HG02571 (cell line): Measurements from ENCODE around the gene DELE1.
A peak's percentile ranks its signal among the peaks of the same experiment; 100 is the strongest.

Experiments
- ATAC-seq: cut with Tn5 transposase; IDR thresholded peaks from one replicate; pipeline ENCODE4 v1.9.1; 2021; ENCODE audit warnings: mild to moderate bottlenecking, moderate library complexity; ENCODE audit not compliant: unreplicated experiment

DELE1 gene

DNA sequence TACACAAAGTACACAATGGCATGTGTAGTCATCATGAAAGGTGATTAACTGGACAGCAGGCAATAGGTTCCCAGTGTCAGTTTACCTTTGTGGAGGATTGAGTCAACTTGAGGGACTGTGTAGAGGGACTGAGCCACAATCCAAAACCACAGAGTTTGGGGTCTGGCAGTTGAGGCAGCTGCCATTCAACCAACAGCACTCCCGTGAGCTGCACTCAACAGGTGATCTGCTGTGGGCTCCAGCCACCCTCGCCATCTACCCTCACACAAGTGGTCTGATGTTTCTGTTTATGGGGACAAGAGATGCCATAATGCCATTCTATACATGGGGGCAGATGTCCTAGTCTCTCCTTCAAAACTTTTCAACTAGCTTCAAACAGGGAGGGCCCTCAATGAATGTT is 2.9 kb upstream of the DELE1 start:
- no peak for ATAC-seq

DNA sequence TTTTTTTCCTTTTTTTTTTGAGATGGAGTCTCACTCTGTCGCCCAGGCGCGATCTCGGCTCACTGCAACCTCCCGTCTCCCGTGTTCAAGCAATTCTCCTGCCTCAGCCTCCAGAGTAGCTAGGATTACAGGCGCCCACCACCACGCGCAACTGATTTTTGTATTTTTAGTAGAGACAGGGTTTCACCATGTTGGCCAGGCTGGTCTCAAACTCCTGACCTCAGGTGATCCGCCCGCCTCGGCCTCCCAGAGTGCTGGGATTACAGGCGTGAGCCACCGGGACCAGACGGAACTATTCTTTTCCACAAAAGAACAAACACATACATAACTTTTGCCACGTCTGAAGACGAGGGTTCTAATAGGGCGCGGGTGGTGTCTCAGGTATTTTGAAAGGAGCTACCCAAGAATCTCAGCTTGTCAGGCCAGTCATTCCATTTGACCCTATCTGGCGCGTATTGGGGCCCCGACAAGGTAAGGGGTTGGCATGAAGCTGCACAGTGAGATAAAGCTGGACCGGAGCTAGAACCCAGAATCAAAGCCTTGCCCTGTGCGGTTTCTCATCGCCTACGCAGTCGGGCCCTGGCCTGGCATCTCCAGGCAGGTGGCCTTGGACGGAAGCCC is 734 bp upstream of the DELE1 start:
- peak; percentile 1 for ATAC-seq

DNA sequence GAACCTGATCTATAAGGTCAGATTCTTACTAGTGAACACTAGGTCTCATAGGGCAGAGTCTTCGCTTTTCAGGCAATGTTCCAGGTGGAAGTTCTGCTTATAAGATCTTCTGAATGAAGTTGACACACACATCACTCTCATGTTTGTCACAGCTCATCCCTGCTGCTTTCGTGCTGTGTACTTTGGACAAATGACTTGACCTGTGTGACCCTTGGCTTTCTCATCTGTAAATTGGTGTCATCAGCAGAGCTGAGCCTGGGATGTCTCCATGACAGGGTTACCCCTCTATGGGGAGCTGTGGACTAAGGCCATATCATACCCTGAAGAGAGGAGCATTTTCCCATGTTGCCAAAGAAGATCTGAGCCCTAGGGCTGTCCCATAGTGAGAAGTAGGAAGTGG is 2.8 kb downstream of the DELE1 start:
- no peak for ATAC-seq

DNA sequence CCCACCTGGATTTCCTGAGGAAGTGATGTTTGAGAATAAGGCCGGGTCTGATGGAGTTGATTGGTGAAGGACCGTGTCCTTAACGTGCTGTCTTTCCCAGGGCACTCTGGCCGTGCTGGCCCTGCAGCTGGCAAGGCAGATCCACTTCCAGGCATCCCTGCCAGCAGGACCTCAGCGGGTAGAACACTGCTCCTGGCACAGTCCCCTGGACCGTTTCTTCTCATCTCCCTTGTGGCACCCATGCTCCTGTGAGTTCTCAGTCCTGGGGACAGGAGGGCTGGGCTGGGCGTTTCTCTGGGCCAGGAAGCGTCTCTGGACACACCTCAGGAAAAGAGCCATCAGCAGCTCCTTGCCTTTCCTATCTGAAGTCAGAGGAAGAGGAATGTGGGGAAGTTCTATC is 4.4 kb downstream of the DELE1 start:
- no peak for ATAC-seq

DNA sequence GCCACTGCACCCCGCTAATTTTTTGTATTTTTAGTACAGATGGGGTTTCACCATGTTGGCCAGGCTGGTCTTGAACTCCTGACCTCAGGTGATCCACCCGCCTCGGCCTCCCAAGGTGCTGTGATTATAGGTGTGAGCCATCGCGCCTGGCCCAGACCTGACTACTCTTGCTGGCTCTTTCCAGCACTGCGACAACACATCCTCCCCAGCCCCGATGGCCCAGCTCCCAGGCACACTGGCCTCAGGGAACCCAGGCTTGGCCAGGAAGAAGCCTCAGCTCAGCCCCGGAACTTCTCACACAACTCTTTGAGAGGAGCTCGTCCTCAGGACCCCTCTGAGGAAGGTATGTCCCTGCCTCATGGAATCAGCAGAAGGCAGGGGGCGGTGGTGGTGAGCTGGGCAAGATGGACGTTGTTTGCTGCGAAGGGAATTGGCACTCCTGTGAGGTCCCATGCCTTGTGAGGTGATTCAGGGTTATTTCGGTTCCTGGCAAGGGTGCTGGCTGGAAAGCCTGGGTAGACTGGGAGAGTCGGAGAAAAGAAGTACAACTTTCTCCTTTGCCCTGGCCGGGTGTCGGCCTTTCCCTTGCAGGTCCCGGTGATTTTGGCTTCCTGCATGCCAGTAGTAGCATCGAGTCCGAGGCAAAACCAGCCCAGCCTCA is 5.9 kb downstream of the DELE1 start:
- no peak for ATAC-seq

DNA sequence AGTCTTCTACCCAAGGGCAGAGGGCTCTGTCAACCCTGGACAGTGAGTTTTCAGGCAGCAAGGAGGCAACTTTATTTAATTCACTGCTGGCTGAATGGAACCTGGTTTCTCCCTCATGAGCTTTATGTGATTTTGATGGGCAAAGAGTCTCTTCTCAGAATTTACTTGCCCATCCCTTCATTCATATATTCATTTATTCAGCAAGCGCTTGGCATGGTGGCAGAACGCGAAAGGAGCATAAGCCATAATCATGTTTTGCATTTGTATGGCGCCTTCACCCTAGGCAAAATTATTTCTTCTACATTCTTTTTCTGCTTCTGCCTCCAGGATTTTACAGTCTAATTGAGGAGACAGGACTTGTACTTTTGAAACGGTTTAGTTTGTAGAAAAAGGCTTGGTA is 8.0 kb downstream of the DELE1 start:
- no peak for ATAC-seq

DNA sequence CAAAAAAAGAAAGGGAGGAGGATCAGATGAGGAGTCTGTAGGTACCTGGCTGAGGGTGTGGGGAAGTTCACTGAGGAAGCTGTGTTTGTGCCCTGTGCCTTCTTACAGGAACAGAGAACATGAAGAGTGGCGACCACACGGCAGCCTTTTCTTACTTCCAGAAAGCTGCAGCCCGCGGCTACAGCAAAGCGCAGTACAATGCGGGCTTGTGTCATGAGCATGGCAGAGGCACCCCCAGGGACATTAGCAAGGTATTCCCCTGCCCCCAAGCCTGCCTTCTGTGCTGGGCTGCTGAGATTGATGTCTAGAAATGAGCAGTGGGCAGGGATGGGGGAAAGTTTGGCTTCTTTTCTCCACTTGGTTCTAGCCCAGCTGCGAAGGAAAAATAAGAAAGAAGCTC is 9.5 kb downstream of the DELE1 start:
- no peak for ATAC-seq

DNA sequence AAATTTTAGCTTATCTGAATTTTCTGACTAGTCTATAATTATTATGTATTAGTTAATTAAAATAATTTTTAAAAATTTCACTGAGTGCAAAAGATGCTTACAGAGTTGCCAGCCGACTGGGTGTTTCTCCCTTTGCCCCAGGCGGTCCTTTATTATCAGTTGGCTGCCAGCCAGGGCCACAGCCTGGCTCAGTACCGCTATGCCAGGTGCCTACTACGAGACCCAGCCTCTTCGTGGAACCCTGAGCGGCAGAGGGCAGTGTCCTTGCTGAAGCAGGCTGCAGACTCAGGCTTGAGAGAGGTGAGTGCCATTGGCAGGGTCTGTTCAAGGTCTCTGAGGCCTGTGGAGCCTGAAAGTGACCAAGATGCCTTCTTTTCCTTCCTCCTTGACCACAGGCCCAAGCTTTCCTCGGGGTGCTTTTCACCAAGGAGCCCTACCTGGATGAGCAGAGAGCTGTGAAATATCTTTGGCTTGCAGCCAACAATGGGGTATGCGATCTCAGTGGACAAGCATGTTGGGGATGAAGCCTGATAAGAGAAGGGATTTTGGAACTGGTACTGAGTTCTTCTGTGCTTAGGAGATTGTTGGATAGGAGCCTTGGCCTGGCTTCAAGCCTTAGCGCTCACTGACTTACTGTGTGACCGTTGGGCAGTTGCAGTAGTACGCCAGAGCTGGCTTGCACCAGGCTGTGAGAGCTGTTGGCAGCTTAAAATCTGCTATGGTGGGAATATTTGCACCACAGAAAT is 10.6 kb downstream of the DELE1 start:
- ATAC-seq: no peak

DNA sequence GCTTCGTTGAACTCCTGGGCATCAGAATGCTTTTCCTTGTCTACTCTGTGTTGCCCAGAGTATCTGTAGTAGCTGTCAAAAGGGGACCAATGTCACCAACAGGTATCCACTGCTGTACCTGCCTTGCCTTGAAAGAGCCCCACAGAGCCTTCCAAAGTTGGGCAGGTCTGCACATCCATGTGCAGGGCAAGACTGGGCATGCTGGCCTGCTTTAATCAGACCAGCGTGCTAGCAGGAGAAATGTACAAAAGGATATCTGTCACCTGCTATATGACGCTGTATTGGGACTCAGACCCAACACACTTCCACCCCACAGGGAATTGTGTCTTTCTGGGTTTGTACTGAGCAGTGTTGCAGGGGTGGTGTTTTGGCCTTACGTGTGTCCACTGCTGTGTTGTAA is 11.9 kb downstream of the DELE1 start:
- ATAC-seq: no peak

DNA sequence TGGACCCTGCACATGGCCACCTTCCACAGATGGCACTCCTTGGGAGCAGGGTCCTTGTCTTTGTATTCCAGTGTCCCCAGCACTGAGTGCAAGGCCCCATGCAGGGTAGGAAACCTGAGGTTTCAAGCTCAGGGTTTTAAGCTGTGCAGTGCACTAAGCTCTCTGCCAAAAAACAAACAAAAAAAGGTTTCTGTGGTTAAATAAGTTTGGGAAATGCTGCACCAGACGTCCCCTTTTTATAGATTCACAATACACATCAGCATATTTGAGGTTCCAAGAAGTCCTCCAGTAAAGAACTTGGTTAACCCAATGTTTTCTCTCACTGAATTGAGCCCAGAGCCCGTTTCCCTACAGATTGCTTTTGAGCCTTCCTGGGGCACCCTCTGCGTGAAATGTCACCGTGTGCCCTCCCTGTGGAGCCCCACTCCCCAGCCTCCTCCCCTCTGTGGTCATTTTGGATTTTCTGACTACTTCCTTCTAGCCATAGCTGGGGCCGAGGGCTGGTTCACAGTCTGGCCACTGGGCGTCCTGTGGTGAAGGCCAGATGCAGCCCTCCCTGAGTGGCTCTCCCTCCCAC is 17.1 kb downstream of the DELE1 start:
- ATAC-seq: no peak

DNA sequence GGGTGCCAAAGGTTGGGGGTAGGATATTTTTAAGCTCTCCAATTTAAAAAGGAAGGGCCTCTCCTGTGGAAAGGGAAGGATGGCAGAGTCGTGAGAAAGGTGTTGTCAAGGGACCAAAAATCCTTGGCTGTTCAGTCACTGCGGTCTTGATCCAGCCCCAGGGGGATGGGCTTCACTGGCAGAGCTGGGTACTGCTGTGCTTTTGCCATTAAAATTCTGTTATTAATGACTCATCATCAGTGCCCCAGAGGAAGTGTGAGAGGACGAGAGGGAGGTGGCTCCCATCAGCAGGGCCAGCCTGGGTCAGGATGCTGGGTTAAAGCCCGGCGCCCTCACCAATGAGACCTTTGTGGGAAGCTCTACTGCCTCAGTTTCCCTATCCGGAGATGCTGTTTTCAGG is 17.6 kb downstream of the DELE1 start:
- ATAC-seq: no peak

DNA sequence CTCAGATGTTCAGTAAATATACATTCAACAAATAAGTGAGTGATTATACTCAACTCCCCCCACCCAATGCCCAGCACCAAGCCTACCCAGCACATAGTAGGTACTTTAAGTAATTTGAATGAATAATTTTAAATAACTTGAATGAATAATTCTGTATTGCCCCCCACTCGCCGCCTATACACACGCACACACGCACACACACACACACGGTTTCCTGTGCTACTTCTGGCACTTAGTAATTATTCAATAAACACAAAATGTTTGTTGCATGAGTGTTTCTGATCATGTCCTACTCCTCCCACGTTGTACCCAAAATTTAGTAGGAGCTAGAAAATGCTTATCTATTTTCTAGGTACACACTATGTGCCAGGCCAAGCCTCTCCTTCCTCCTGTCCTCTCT is 18.1 kb downstream of the DELE1 start:
- ATAC-seq: no peak

DNA sequence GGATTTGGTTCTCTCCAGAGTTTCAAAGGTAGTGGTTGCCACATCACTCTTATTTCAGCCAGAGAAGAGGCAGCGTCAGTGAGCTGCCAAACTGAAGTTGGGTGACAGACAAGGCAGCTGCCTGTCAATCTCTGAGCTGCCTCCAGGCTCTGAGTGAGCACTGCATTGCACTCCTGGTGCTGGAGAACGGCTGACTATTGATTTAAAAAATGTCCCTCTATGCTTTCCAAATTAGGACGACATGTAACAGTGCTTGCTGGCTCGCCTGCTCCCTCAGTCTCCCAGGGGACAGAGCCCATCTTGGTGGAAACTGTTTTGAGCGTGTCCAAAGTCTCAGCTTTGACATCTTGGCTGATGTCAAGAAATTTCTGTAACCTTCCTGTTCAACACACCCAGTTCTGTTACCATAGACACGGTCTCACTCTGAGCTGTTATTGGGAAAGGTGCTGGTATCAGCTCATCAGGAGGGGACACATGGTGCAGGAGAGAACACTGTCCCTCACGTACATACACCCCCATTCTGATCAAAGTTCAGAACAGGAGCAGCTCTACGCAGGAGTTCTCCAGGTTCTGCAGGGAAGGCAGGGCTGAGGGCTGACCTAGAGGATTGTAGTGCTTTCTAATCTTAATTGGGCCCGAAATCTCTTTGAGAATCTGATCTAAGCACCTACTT is 18.6 kb downstream of the DELE1 start:
- no peak for ATAC-seq

DNA sequence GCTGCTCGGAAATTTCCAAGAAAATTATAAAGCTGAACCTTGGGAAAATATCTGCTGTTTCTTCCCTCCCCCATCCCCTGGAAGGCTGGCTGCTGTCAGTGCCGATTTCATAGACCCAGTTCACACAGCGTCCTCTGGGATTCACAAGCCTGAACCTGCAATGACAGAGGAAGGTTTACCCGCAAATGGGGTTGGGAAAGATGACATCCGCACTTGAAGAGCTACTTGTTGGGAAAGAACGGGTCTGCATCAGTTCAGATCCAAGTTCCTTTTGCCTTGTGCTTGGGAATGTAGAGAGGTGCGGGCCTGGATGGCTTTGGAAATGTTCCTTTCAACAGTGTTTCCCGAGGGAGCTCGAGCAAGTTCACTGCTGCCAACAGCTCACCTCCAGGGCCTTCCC is 20.4 kb downstream of the DELE1 start:
- no peak for ATAC-seq

DNA sequence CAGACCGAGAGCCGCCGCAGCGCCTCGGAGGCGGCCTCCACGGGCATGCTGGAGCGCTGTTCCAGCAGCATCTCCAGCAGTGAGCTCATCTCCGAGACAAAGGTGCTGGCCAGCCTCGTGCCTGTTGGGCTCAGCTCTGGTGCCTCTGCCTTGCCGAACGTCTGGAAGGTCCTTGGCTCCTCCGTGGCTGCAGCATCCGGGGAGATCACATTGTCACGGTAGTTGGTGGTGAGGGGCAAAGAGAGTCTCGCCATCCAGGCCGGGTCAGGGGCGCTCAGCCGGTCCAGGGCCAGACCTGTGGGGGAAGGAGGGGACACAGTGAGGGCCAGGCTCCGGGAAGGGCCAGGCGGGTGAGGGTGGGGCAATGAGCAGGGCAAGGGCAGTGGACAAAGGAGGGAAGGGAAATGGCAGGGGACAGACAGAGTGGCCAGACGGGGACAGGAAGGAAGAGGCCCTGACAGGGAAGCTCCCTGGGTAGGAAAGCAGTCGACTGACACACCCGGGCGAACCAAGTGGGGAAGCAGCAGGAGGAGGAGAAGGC is 21.9 kb downstream of the DELE1 start:
- no peak for ATAC-seq

DNA sequence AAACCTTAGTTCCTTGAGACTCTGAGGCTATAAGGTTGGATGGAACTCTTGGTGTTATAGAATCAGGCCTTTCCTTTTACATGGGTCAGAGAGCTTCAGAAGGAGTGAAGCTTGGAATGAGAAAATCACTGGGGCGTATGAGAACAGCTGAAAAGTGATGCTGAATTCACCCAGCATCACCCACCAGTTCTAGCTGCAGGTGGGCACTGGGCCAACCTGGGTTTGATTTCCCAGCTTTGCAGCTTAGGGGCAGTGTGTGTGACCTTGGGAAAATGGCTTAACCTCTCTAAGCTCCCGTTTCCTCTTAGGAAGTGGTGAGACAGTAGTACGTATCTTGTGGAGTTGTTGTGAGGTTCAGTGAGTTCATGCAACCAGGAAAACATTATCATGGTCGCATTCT is 23.6 kb downstream of the DELE1 start:
- ATAC-seq: no peak

DNA sequence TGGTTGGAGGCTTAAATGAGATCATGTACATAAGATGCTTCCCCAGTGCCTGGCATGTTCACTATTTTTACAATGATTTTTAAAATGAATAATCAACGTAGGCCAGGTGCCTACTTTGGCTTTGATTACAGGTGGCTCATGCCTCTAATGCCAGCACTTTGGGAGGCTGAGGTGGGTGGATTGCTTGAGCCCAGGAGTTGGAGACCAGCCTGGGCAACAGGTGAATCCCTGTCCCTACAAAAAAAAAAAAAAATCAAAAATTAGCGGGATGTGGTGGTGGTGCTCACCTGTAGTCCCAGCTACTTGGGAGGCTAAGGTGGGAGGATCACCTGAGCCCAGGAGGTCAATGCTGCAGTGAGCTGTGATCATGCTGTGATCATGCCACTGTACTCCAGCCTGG is 25.1 kb downstream of the DELE1 start:
- ATAC-seq: no peak

DNA sequence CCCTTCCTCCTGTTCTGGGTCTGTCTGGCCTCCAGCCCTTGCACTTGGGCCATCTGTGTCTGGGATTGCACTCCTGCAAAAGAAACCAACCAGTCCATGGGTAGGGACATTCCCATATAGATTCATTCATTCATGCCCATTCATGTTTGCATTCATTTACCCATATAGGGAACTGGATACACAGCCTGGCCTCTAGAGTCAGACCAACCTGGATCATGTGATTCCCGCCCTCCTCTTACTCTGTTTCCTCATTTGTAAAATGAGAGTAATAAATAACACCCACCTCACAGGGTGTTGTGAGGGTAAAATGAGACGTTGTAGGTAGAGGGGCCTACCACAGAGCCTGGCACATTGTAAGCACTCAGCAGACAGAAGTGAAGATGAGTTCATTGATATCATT is 25.8 kb downstream of the DELE1 start:
- no peak for ATAC-seq

DNA sequence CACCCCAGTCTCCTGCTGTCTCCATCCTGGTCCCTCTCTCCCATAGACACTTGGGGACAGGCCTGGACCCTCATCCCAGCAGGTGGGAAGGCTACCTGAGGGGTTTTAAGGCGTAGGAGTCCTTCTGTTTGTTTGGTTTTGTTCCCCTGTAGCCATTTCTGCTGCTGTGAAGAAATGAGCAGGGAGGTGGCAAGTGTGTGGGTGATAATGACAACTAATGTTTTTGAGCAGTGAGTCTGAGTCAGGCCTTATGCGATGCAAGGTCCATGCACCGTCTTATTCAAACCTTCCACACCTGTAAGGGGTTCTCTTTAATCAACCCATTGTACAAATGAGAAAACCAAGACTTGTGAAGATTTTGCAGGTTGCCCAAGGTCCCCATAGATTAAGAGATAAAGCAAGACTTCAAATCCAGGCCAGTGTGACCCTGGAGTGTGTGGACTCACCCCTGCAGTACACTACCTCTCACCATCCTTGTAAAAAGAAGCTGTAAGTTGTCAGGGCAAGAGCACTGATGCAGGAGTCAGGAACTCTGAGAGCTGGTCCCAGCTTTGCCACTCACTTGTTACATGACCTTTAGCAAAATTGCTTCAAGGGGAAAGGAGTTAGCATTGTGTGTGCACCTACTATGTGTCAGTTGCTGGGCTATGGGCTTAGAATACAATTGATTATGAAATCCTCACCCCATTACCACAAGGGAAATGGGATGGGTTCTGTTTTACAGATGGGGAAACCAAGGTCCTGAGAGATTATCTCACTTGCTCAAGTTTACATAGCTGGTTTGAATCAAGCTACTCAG is 26.7 kb downstream of the DELE1 start:
- ATAC-seq: no peak

DNA sequence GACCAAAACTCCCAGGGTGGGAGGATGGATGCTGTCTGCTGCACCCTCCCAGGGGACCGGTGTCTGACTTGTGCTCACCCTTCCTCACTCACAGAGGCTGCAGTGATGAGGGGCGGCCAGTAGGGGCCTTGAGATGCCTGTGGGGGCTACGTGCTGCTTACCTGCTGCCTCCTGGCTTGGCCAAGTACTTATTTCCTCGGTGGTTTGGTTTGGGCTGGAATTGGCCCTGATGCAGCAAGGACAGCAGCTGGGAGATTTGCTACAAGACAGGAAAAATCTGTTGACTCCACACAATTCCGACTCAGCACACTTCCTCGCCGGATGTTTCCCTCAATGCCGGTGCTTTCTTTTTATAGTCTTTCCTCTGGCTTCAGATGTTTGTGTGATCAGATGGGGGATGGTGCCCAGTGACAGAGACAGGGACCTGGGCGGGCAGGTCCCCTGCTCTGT is 27.7 kb downstream of the DELE1 start:
- ATAC-seq: peak; percentile 85
